NCI-H128 (cell line): ENCODE data around the gene TOPBP1.
"Not testable (repeated sequence)": the region's sequence is repeated elsewhere in the genome, so short reads cannot be mapped to it uniquely, and the experiment has no call there.

Source experiments
- DNase-seq: peaks from one replicate; lab custom pipeline; 2025; ENCODE audit not compliant: unreplicated experiment; lab: John Stamatoyannopoulos, UW

The TOPBP1 gene

DNA sequence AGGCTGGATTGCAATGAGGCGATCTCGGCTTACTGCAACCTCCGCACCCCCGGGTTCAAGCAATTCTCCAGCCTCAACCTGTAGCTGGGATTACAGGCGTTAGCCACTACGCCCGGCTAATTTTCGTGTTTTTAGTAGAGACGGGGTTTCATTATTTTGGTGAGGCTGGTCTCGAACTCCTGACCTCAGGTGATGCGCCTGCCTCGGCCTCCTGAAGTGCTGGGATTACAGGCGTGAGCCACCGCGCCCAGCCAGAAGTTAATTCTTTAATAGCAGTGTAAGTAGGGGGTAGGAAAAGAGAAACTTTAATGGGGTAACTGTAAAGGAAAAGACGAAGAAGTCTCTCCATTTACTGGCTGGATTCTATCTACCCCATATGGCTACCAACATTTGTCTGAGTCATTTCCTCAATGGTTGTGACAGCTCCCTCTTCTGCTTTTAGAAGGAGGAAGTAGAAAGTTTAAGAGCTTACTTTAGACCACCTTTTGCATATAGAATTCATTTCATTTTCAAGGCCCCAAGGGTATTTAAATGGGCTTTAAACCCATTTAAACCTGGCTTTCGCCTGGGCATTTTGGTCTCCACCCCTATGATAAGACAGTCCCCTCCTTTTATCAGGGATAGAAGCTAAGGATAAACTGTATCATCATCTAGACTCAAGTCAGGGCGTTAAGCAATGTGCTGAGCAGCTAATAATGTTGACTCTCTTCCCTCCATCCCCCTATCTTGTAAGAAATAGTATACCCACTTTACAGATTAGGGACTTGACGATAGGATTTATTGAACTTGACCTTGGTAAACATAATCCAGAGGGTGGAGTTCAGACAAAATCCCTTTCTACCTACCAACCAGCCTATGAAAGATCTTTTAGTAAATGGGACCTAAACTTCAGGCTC is 89.3 kb downstream of the TOPBP1 start:
- no peak for DNase-seq

DNA sequence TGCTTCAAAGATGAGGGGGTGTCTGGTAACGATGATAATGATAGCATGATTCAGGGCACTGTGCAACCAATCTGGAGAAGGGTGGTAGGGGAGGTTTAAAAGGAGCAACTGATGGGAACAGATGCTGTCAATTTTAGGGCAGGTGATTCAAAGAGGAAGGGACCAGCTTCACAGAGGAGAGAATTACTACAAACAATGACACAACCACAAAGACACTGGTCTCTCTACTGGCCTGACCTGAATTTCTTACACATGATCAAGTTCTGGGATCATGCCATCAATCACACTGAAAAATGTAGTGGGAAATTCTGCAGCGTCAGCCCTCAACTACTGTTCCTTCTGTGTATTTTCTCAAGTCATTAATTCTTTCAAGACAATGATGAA is 90.8 kb downstream of the TOPBP1 start:
- DNase-seq = no peak

DNA sequence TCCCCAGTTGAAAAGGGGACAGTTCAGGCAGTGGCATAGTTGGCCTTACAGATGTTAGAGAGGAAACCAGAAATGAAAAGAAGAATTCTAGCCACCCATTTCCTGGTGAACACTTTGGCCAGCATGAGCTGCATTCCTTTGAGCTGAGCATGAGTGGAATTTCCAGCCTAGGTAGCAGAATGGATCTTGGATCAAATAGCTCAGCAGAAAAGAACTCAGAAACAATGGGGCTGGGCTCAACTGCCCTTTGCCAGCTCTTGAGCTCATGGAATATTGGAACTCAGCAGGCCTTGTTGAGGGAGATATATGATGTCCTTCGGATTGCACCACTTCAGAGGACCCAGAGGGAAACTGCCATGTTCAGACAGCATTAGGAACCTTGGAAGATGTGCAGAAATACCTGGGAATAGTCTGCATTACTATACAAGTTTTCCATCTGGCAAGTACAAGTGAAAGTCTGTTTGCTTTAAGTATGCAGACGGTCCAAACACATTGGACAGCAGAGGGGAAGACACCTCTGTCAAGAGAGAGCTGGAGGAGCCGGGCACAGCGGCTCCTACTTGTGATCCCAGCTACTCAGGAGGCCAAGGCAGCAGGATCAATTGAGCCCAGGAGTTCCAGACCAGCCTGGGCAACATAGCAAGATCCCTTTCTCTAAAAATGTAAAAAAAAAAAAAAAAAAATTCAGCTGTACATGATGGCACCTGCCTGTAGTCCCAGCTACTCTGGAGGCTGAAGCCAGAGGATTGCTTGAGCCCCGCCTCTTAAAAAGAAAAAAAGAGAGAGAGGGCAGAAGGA is 91.4 kb downstream of the TOPBP1 start:
- no peak for DNase-seq

- DNase-seq = no peak
These were observed 93.3 kb downstream of the TOPBP1 start for GRCh38 chr3:133568294-133569014.

DNA sequence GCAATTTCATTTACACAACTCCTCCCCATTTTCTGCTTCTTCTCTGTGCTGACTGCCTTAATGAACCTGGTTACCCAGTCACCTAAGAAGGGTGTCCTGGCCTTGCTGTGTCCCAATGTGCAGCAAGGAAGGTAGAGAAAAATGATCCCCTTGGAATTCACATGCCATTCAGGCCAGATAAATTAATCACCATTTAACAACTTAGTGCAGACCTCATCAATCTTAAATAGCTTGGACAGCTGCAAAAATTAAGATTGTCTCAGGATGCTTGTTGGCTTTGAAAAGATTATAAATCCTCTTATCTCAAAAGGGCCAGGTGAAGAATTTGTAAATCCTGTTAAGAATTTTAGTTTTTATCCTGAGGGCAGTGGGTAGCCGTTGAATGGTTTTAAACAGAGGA is 97.9 kb downstream of the TOPBP1 start:
- DNase-seq = no peak

DNA sequence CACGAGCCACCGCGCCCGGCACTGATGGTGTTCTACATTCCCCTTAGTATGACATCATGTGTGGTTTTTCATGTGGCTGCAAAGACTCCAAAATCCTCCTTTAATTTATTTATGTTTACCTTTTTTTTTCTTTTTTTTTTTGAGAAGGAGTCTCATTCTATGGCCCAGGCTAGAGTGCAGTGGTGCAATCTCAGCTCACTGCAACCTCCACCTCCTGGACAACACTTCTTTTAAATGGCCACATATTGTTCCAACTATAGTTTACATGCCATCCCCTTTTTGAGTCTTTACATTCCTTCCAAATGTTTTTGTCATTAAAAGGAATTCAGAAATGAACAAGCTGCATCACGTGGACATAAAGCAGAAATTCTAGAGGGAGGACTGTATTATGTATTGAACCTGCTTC is 98.6 kb downstream of the TOPBP1 start:
- DNase-seq = no peak

DNA sequence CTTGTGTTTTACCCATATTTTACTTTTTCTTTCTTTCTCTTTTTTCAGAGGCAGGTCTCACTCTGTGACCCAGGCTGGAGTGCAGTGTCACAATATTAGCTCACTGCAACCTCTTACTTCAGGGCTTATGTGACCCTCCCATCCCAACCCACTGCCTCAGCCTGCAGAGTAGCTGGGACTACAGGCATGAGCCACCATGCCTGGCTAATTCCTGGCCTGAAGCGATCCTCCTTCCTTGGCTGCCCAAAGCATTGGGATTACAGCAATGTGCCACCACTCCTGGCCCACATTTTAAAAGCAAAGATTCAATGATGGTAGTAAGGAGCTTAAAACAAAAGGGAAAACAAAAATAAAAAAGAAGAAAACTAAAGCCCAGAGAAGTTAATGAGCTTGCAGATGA is 99.4 kb downstream of the TOPBP1 start:
- DNase-seq = no peak

GRCh38 chr3:133561679-133562078 is 100.1 kb downstream of the TOPBP1 start:
- DNase-seq = no peak

- DNase-seq = not testable (repeated sequence)
These were observed 110.2 kb downstream of the TOPBP1 start for GRCh38 chr3:133551589-133551988.
